Mononuclear cell (primary cell): ENCODE measurements around the gene CFAP161. TPM values are rescaled to one million over a fixed set of nuclear protein-coding genes. Genes with fewer than 3 reads are reported as not detected.
"Not testable (repeated sequence)": the region's sequence is repeated elsewhere in the genome, so short reads cannot be mapped to it uniquely, and the experiment has no call there.

Experiments used
- H3K27me3 ChIP-seq: 2 replicates; pipeline ENCODE4 v1.6.0; 2011; ENCODE audit warnings: low read length, control low read depth; ENCODE audit not compliant: insufficient read depth
- H3K4me1 ChIP-seq: 2 replicates; pipeline ENCODE4 v1.5.1; 2011; ENCODE audit warnings: mild to moderate bottlenecking, low read length, control low read depth; ENCODE audit not compliant: insufficient read depth
- H3K4me3 ChIP-seq: 2 replicates; pipeline ENCODE4 v1.5.1; 2011; ENCODE audit warnings: mild to moderate bottlenecking, low read length, moderate library complexity
- H3K9me3 ChIP-seq: 2 replicates; pipeline ENCODE4 v1.5.1; 2011; ENCODE audit warnings: low read depth, mild to moderate bottlenecking, control low read depth, low read length
- total RNA-seq: library from RNA; depleted of rRNA; stranded (reverse); fragments of >200 nt; gene quantifications from one replicate; pipeline ENCODE4 v1.2.3, GENCODE V29; 2012

CFAP161 gene
- total RNA-seq, 1 donor, result 3.7 TPM

- no peak overlapping the region for H3K4me3 ChIP-seq
- peaks cover 9% of the 10 kb centered on the region for H3K4me1 ChIP-seq
- peaks cover 29% of the 10 kb centered on the region for H3K27me3 ChIP-seq
- no peaks in the 10 kb centered on the region for H3K9me3 ChIP-seq
Observed at GRCh38 chr15:81117581-81117980, 16.5 kb upstream of the CFAP161 start.

DNA sequence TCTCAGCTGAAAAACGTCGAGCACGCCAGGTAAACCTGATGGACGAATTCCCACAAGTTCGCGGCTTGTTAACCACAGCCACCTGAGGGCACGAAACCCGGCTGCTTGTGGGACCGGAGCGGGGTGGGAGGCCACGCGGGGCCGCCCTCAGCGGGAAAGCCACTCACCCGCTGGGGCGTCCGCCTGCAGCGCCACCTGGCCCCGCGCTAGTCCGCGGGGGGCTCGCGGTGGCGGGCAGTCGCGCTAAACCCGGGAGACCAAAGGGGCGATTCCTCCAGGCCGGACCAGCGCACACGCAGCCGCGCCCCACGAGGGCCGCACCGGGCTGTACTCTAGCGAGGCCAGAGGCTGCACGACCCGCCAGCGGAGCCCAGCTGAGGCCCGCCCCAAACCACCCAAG is 15.7 kb upstream of the CFAP161 start:
- Histone ChIP-seq H3K9me3 (no peaks in the 10 kb centered on the region), H3K27me3 (peaks cover 29% of the 10 kb centered on the region), H3K4me1 (peaks cover 9% of the 10 kb centered on the region), H3K4me3 (no peak overlapping the region)

- Histone ChIP-seq H3K4me3 (no peak overlapping the region), H3K4me1 (peaks cover 8% of the 10 kb centered on the region), H3K27me3 (peaks cover 33% of the 10 kb centered on the region), H3K9me3 (no peaks in the 10 kb centered on the region)
Observed at GRCh38 chr15:81120069-81120468, 14.0 kb upstream of the CFAP161 start.

- Histone ChIP-seq H3K4me1 (no peaks in the 10 kb centered on the region), H3K4me3 (no peak overlapping the region), H3K9me3 (peaks cover 4% of the 10 kb centered on the region), H3K27me3 (peaks cover 9% of the 10 kb centered on the region)
Observed at GRCh38 chr15:81126892-81127291, 7.2 kb upstream of the CFAP161 start.

- not testable (repeated sequence) for H3K27me3 ChIP-seq, H3K4me1 ChIP-seq, H3K4me3 ChIP-seq, H3K9me3 ChIP-seq
Observed at GRCh38 chr15:81141478-81141877, 7.4 kb downstream of the CFAP161 start.

DNA sequence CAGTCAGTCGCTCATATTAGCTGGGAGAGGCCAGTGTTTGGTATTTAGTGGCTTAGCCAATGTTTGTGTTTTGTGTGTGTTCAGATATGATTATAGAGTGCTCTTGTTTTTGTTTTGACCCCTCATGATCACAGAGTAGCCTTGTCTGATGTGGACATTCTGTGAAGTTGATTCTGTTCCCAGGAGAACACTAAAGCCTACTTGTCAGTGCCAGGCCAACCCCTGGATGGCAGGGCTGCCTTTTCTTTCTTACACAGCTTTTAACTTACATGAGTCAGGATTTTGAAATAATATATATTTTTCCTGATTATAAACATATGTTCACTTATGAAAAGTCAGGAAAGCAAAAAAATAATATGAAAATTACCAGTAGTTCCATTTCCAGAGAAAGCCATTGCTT is 11.9 kb downstream of the CFAP161 start:
- Histone ChIP-seq H3K9me3 (no peaks in the 10 kb centered on the region), H3K4me1 (no peaks in the 10 kb centered on the region), H3K4me3 (no peak overlapping the region), H3K27me3 (no peaks in the 10 kb centered on the region)

DNA sequence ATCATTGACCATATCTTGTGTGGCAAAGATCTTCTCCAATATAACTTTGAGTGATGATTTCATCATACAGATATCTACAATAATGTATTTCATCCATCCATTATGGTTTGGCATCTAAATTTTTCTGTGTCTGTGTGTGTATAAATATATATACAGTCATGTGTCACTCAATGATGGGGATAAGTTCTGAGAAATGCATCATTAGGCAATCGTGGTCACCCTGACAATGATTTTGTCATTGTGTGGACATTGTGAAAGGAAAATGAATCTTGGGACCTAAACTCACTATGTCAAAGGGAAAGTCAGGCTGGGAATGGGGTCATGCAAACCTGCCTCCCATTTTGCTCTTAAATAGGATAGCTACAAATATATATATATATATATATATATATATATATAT is 12.4 kb downstream of the CFAP161 start:
- H3K4me3 ChIP-seq, result no peak overlapping the region
- no peaks in the 10 kb centered on the region for H3K4me1 ChIP-seq
- H3K9me3 ChIP-seq, result no peaks in the 10 kb centered on the region
- no peaks in the 10 kb centered on the region for H3K27me3 ChIP-seq

DNA sequence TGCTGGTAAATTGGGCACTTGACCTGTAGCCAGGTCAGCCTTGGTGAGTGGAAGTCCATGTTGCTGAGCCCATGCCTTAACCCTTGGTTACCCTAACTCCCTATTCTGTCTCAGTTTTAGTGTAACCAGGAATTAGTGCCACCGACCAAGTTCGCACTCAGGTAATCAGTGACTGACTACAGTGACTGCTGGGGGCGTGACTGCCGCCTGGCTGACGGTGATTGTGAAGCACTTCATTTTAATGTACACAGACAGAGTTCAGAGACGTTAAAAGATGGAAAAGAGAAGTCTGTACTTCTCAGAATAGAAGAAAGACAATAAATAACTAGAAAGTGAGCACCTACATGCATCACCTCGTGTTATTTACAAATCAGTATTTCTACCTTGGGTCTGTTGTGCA is 17.3 kb downstream of the CFAP161 start:
- H3K27me3 ChIP-seq, result no peaks in the 10 kb centered on the region
- no peaks in the 10 kb centered on the region for H3K4me1 ChIP-seq
- no peaks in the 10 kb centered on the region for H3K9me3 ChIP-seq
- no peak overlapping the region for H3K4me3 ChIP-seq

DNA sequence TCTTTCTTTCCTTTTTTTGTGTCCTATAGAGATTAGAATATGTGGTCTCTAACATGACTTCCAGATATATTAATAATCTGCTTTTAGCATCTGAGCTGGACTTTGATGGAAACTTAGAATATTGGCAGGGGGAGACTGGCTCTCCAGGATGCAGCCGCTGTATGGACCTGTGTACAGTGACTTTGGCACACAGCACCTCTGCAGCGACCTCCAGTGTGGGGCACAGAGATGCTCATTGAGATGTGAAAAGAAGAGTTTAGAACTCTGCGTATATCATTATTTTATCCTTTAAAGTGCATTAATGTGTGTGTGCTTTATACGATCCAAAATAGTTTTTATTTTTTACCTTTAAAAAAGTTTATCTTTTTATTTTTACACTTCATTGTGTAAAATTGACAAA is 18.3 kb downstream of the CFAP161 start:
- H3K4me1 ChIP-seq, result no peaks in the 10 kb centered on the region
- no peak overlapping the region for H3K4me3 ChIP-seq
- no peaks in the 10 kb centered on the region for H3K9me3 ChIP-seq
- no peaks in the 10 kb centered on the region for H3K27me3 ChIP-seq

DNA sequence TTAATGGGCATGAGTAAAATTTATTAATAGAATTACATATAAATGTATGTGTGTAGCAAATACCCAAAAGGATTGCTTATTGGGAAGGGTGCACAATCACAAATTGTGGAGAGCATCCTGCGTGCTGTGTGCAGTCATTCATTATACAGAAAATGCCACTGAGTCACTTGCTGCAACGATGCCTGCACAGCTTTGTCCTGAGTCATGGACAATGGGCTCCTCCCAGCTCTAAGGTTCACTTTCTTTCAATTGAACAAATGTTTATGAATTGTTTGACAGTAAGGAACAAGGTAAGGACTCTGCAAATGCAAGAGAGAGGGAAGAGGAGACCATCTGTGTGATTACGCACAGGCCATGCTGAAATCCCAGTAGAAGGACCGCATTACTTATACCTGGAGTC is 18.7 kb downstream of the CFAP161 start:
- Histone ChIP-seq H3K27me3 (no peaks in the 10 kb centered on the region), H3K4me3 (no peak overlapping the region), H3K4me1 (no peaks in the 10 kb centered on the region), H3K9me3 (no peaks in the 10 kb centered on the region)

GRCh38 chr15:81155375-81156218 is 21.5 kb downstream of the CFAP161 start:
- H3K4me3 ChIP-seq, result no peak overlapping the region
- H3K4me1 ChIP-seq, result no peaks in the 10 kb centered on the region
- no peaks in the 10 kb centered on the region for H3K9me3 ChIP-seq
- no peaks in the 10 kb centered on the region for H3K27me3 ChIP-seq

- no peaks in the 10 kb centered on the region for H3K4me1 ChIP-seq
- no peaks in the 10 kb centered on the region for H3K27me3 ChIP-seq
- no peaks in the 10 kb centered on the region for H3K9me3 ChIP-seq
- H3K4me3 ChIP-seq, result no peak overlapping the region
Observed at GRCh38 chr15:81156324-81156723, 22.3 kb downstream of the CFAP161 start.

DNA sequence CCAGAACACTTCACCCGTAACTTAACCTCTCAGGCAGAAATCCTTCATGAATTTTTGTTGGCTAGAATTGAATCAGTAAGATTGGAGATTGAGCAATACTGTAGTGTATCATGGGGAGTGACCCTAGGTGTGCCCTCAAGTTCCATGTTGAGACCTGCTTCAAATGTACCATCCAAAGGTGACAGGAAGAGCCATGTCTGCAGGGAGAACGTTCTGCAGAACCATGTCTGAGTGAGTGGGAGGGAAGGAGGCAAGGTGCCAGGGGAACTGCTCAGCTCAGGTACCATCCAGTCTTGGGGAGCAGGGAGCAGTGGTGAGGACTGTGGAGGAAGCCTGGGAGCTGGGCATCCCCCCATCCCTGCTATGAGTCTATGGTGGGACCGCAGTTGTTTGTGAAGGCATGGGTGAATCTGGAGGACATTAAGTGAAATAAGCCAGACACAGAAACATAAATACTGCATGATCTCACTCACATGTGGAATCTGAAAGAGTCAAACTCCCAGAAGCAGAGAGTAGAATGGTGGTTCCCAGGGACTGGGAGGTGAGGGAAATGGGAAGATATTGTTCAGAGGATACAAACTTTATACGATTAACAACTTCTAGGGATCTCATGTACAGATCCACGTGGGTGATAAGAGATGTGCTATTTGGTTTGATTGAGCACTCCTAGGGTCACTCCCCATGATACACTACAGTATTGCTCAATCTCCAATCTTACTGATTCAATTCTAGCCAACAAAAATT is 23.3 kb downstream of the CFAP161 start:
- H3K4me3 ChIP-seq, result no peak overlapping the region
- no peaks in the 10 kb centered on the region for H3K9me3 ChIP-seq
- no peaks in the 10 kb centered on the region for H3K27me3 ChIP-seq
- no peaks in the 10 kb centered on the region for H3K4me1 ChIP-seq

- Histone ChIP-seq H3K4me1 (no peaks in the 10 kb centered on the region), H3K9me3 (no peaks in the 10 kb centered on the region), H3K4me3 (no peak overlapping the region), H3K27me3 (no peaks in the 10 kb centered on the region)
Observed at GRCh38 chr15:81157939-81158223, 23.8 kb downstream of the CFAP161 start.

GRCh38 chr15:81158561-81158960 is 24.5 kb downstream of the CFAP161 start:
- H3K9me3 ChIP-seq, H3K4me3 ChIP-seq, H3K27me3 ChIP-seq, H3K4me1 ChIP-seq: not testable (repeated sequence)
